ENCODE data around the gene B3GALT5.
"Not testable (repeated sequence)": the region's sequence is repeated elsewhere in the genome, so short reads cannot be mapped to it uniquely, and the experiment has no call there.

B3GALT5 gene

DNA sequence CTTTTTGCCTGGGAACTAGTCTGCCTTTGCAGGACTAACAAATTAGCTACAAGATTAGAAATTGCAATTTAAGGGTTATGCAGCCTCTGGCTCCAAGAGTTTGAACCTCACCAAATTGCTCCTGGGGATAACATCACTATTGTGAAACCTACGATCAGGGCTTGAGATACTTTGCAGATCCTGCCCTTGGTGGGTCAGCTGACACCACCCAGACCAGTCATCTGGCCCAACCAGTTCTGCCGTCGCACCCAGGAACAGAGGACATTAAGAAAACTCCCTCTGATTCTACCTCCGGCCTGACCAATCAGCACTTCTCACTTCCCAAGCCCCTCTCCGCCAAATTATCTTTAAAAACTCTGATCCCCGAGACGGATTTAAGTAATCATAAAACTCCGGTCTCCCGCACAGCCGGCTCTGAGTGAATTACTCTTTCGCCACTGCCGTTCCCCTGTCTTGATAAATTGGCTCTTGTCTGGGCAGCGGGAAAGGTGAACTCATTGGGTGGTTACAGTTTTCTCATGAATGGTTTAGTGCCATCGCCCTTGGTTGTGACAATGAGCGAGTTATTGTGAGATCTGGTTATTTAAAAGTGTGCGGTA lies 32.9 kb upstream of the B3GALT5 start:
- DNase-seq (ENCODE audit: low read depth, low spot score) = no peak
- TF ChIP-seq CTCF (IDR thresholded peaks at IDR 0.05; ENCODE audit: low read depth, low read length) = no peak
- no peak overlapping the region for H3K4me3 ChIP-seq (ENCODE audit: low read depth, low read length)
- in situ Hi-C loops (cut with HindIII; ENCODE audit: low sequenced_read_pairs) = no loop called here

DNA sequence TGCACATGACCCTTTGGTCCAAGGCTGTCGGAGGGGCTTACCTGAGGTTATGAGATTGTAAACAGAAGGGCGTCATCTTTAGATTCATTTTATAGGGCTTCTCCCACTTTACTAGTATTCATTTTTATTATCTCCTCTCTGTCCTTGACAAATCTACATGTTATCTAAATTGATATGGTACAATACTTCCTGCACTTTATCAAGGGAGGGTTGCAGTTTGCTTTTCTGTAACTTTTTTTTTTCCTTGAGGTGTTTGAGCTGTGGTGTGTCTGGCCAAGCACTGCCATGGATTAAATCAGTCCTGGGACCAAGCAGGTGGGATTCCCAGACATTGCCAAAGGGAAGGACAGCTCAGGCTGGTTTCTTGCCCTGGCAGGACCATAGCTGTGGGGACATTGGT lies 32.0 kb upstream of the B3GALT5 start:
- TF ChIP-seq CTCF (IDR thresholded peaks at IDR 0.05; ENCODE audit: low read depth, low read length) = no peak
- H3K4me3 ChIP-seq (ENCODE audit: low read depth, low read length) = no peak overlapping the region
- in situ Hi-C loops (cut with HindIII; ENCODE audit: low sequenced_read_pairs) = no loop called here
- no peak for DNase-seq (ENCODE audit: low read depth, low spot score)

- no peak for DNase-seq (ENCODE audit: low read depth, low spot score)
- H3K4me3 ChIP-seq (ENCODE audit: low read depth, low read length) = no peak overlapping the region
- in situ Hi-C loops (cut with HindIII; ENCODE audit: low sequenced_read_pairs) = no loop called here
- no peak for TF ChIP-seq CTCF (IDR thresholded peaks at IDR 0.05; ENCODE audit: low read depth, low read length)
These were observed 31.3 kb upstream of the B3GALT5 start for GRCh38 chr21:39581414-39581813.

DNA sequence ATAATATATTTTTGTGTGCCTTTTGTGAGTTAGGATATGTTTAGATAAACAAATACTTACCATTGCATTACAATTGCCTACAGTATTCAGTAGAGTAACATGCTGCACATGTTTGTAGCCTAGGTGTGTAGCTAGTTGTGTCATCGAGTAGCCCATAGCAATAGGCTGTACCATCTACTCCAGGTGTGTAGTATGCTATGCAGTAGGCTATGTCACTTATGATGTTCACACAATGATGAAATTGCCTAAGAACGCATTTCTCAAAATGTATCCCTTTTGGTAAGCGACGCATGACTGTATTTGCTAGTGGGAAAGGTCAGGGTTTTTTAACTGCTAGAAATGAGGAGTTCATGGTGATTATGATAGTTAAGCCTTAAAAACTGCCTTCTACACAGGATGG lies 30.0 kb upstream of the B3GALT5 start:
- no peak for DNase-seq (ENCODE audit: low read depth, low spot score)
- no peak overlapping the region for H3K4me3 ChIP-seq (ENCODE audit: low read depth, low read length)
- in situ Hi-C loops (cut with HindIII; ENCODE audit: low sequenced_read_pairs) = no loop called here
- TF ChIP-seq CTCF (IDR thresholded peaks at IDR 0.05; ENCODE audit: low read depth, low read length) = no peak

DNA sequence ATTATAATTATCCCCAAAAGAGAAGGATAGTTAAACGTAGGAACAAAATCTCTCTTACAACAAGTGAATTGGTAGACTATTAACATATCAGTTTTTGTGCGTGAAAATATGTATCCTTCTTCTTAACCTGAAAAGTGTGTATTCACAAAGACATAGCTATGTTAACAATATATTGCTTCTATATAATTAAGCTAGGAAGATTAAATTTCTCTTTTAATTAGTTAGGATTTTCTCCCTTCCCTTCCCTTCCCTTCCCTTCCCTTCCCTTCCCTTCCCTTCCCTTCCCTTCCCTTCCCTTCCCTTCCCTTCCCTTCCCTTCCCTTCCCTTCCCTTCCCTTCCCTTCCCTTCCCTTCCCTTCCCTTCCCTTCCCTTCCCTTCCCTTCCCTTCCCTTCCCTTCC lies 29.2 kb upstream of the B3GALT5 start:
- DNase-seq (ENCODE audit: low read depth, low spot score); H3K4me3 ChIP-seq (ENCODE audit: low read depth, low read length); in situ Hi-C loops (cut with HindIII; ENCODE audit: low sequenced_read_pairs): not testable (repeated sequence)

- in situ Hi-C loops (cut with HindIII; ENCODE audit: low sequenced_read_pairs) = no loop called here
- no peak for TF ChIP-seq CTCF (IDR thresholded peaks at IDR 0.05; ENCODE audit: low read depth, low read length)
- H3K4me3 ChIP-seq (ENCODE audit: low read depth, low read length) = no peak overlapping the region
- DNase-seq (ENCODE audit: low read depth, low spot score) = no peak
These were observed 25.4 kb upstream of the B3GALT5 start for GRCh38 chr21:39587376-39587775.

GRCh38 chr21:39588884-39589283 lies 23.9 kb upstream of the B3GALT5 start:
- DNase-seq (ENCODE audit: low read depth, low spot score) = no peak
- in situ Hi-C loops (cut with HindIII; ENCODE audit: low sequenced_read_pairs) = no loop called here
- no peak overlapping the region for H3K4me3 ChIP-seq (ENCODE audit: low read depth, low read length)
- no peak for TF ChIP-seq CTCF (IDR thresholded peaks at IDR 0.05; ENCODE audit: low read depth, low read length)

Measured in astrocyte of the spinal cord (primary cell).